Hematopoietic multipotent progenitor cell treated with erythropoietin and hydrocortisone succinate and interleukin-3 and kit ligand, for 8 days (in vitro differentiated cells): ENCODE results near the gene SYNPO.

Experiments
- DNase-seq: peaks from one replicate; pipeline ENCODE4 v3.0.0-alpha.2; 2015

SYNPO gene

GRCh38 chr5:150661086-150661485 is 20.6 kb downstream of the SYNPO start, which contains the start of gene MYOZ3:
TSS of gene MYOZ3 (plus strand) at chr5:150661251. CDS start at chr5:150662942, 1,691 bp downstream.
- no peak for DNase-seq

- DNase-seq: no peak
Observed at GRCh38 chr5:150661821-150662596, 21.5 kb downstream of the SYNPO start.

GRCh38 chr5:150662731-150663516 is 22.5 kb downstream of the SYNPO start:
- DNase-seq: no peak

GRCh38 chr5:150663936-150664335 is 23.5 kb downstream of the SYNPO start:
- no peak for DNase-seq

GRCh38 chr5:150665044-150665443 is 24.6 kb downstream of the SYNPO start:
- DNase-seq: no peak

GRCh38 chr5:150670275-150670947 is 30.0 kb downstream of the SYNPO start:
- no peak for DNase-seq

- no peak for DNase-seq
Observed at GRCh38 chr5:150670948-150671310, 30.5 kb downstream of the SYNPO start.

- no peak for DNase-seq
Observed at GRCh38 chr5:150671509-150672236, 31.2 kb downstream of the SYNPO start.

GRCh38 chr5:150672237-150672883 is 31.9 kb downstream of the SYNPO start:
- no peak for DNase-seq

GRCh38 chr5:150672884-150673275 is 32.4 kb downstream of the SYNPO start:
- no peak for DNase-seq

- no peak for DNase-seq
Observed at GRCh38 chr5:150674341-150674821, 33.9 kb downstream of the SYNPO start.

GRCh38 chr5:150675069-150675468 is 34.6 kb downstream of the SYNPO start:
- DNase-seq: no peak

- no peak for DNase-seq
Observed at GRCh38 chr5:150676578-150676977, 36.1 kb downstream of the SYNPO start.

- DNase-seq: no peak
Observed at GRCh38 chr5:150689120-150689519, 48.7 kb downstream of the SYNPO start.

GRCh38 chr5:150690760-150691159 is 50.3 kb downstream of the SYNPO start:
- DNase-seq: no peak

GRCh38 chr5:150692276-150692675 is 51.8 kb downstream of the SYNPO start:
- no peak for DNase-seq

- DNase-seq: peak; percentile 92
Observed at GRCh38 chr5:150694612-150695011, 54.2 kb downstream of the SYNPO start.

- no peak for DNase-seq
Observed at GRCh38 chr5:150700246-150700593, 59.8 kb downstream of the SYNPO start.

GRCh38 chr5:150700594-150701377 is 60.3 kb downstream of the SYNPO start, which contains the start of gene RBM22:
TSS of gene RBM22 (minus strand) at chr5:150701062. CDS start at chr5:150700985, 77 bp downstream.
- peak; percentile 94 for DNase-seq

GRCh38 chr5:150703762-150704161 is 63.3 kb downstream of the SYNPO start:
- DNase-seq: no peak

- DNase-seq: no peak
Observed at GRCh38 chr5:150706776-150707390, 66.4 kb downstream of the SYNPO start.
